Gastroesophageal sphincter (tissue), 4 donors: ENCODE data around the gene MTHFS. TPM values are rescaled to one million over a fixed set of nuclear protein-coding genes. Genes with fewer than 3 reads are reported as not detected.

Experiments
- ATAC-seq: fragments of 150-250 bp; one replicate; pipeline ENCODE4 v1.9.1; 2016; ENCODE audit warnings: mild to moderate bottlenecking, moderate library complexity
- H3K27ac ChIP-seq, 4 donors: fragments of 200-600 bp; sonication (generic) in 3 of 4; 1 replicate in 3 of 4; 2 replicates in 1 of 4; pipeline ENCODE4 v1.5.1; 2016 to 2019
- H3K27me3 ChIP-seq: fragments of 200-600 bp; sonication (generic); one replicate; pipeline ENCODE4 v1.5.1; 2019
- H3K36me3 ChIP-seq, 2 donors: fragments of 200-600 bp; sonication (generic); one replicate each; pipeline ENCODE4 v1.5.1; 2019; ENCODE audit warnings: control low read depth in 1 of 2
- H3K4me1 ChIP-seq, 3 donors: fragments of 200-600 bp; sonication (generic); 1 replicate in 2 of 3; 2 replicates in 1 of 3; pipeline ENCODE4 v1.5.1; 2016 to 2019; ENCODE audit warnings: control low read depth in 2 of 3
- H3K4me3 ChIP-seq, 2 donors: fragments of 200-600 bp; sonication (generic); one replicate each; pipeline ENCODE4 v1.5.1; 2019; ENCODE audit warnings: mild to moderate bottlenecking in 1 of 2, moderate library complexity in 1 of 2
- H3K9me3 ChIP-seq, 3 donors: fragments of 200-600 bp; sonication (generic); one replicate each; pipeline ENCODE4 v1.5.1; 2017 to 2019; ENCODE audit warnings: control low read depth in 2 of 3
- EP300 ChIP-seq: sonication (generic); formaldehyde crosslinking; IDR thresholded peaks from one replicate; pipeline ENCODE4 v1.6.1; 2017; ENCODE audit warnings: antibody characterized with exemption, mild to moderate bottlenecking
- POLR2A ChIP-seq, 2 donors: fragments of 450-650 bp; IDR thresholded peaks; one replicate each; pipeline ENCODE4 v1.6.1; 2017; ENCODE audit warnings: antibody characterized with exemption in 2 of 2, mild to moderate bottlenecking in 2 of 2, moderate library complexity in 1 of 2
- POLR2AphosphoS5 ChIP-seq: sonication (generic); formaldehyde crosslinking; IDR thresholded peaks from one replicate; pipeline ENCODE4 v1.6.1; 2017; ENCODE audit warnings: antibody characterized with exemption
- WGBS, 2 donors: methylation state at CpG; one replicate each; pipeline ENCODE4 v1.1.5; 2018; ENCODE audit warnings: low coverage in 1 of 2; 5-methylcytosine and 5-hydroxymethylcytosine counted together
- total RNA-seq, 4 donors: library from RNA; depleted of rRNA; stranded (reverse); fragments of >200 nt; gene quantifications; one replicate each; pipeline ENCODE4 v1.1.0, GENCODE V29; 2016
- TF ChIP-seq, protein P1 (sequence below), 4 experiments: fragments of 200-600 bp in 2 of 4; fragments of 450-650 bp in 2 of 4; sonication (generic) in 1 of 4; IDR thresholded peaks; one replicate each; pipeline ENCODE4 v1.5.1; 2017 to 2019; ENCODE audit warnings: antibody characterized with exemption in 4 of 4, mild to moderate bottlenecking in 2 of 4, moderate library complexity in 2 of 4

The MTHFS gene
- total RNA-seq, 4 donors from 2014 or later, result 7.9 to 12.8 (median 11.0) TPM

DNA sequence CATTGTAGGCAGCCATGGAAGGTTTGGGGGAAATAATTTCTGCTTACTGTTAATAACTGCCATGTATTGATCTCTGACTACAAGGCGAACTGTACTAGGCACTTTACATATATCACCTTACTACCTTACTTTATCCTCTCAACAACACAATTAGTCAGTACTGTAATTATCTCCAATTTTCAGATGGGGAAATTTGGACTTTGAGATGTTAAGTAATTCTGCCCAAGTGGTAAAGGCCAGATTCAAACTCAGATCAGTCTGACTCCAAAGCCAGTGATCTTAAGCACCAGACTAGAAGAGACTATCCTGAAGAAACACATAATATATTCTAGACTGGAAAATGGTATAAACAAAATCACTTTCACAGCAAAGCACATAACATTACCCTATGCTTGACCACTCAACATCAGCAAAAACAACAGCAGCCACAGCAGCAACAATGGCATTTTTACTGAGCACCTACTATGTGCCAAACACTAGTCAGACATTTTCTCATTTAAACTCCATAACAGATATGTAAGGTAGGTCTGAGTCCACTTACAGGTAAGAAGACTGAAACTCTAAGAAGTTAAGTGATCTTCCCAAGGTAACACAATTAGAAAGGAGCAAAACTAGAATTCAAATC, 13.1 kb downstream of the MTHFS start:
- no peaks in the 10 kb centered on the region for H3K27me3 ChIP-seq
- WGBS, 2 donors, result 94 to 100% methylated on average over 1 of the region's 1 CpG
- no peaks in the 10 kb centered on the region for H3K4me1 ChIP-seq
- peaks cover 0 to 65% of the 10 kb centered on the region in 2 donors for H3K36me3 ChIP-seq
- no peak overlapping the region for H3K4me3 ChIP-seq
- ATAC-seq, result no peak
- H3K9me3 ChIP-seq, result peaks cover 0 to 2% (median 0%) of the 10 kb centered on the region in 3 donors
- no peak overlapping the region for H3K27ac ChIP-seq
- TF ChIP-seq EP300, result no peak
- no peak for TF ChIP-seq POLR2AphosphoS5
- TF ChIP-seq POLR2A (IDR thresholded peaks at IDR 0.05), result no peak
- TF ChIP-seq, protein P1, sequence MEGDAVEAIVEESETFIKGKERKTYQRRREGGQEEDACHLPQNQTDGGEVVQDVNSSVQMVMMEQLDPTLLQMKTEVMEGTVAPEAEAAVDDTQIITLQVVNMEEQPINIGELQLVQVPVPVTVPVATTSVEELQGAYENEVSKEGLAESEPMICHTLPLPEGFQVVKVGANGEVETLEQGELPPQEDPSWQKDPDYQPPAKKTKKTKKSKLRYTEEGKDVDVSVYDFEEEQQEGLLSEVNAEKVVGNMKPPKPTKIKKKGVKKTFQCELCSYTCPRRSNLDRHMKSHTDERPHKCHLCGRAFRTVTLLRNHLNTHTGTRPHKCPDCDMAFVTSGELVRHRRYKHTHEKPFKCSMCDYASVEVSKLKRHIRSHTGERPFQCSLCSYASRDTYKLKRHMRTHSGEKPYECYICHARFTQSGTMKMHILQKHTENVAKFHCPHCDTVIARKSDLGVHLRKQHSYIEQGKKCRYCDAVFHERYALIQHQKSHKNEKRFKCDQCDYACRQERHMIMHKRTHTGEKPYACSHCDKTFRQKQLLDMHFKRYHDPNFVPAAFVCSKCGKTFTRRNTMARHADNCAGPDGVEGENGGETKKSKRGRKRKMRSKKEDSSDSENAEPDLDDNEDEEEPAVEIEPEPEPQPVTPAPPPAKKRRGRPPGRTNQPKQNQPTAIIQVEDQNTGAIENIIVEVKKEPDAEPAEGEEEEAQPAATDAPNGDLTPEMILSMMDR (IDR thresholded peaks at IDR 0.05), result no peak

DNA sequence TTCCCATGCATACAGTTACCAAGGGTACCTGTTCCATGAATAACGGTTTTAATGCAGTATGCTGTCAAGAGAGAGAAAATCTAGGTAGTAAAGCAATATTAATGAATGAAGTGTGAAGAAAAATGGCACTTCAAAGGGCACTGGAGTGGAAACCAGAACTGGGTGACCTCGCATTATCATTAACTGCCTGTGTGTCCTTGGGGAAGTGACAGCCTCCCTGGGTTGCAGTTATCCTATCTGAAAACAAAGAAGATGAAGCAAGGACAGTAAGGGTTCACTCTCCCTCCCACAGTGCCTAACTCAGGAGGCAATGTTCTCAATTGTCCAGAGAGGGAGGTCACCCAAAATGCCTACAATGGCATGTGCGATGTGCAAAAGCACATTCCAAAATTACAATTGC, 15.1 kb downstream of the MTHFS start:
- ATAC-seq, result no peak
- WGBS, 2 donors, result 78 to 88% methylated on average over 1 to 3 of the region's 3 CpGs
- TF ChIP-seq, protein P1 (IDR thresholded peaks at IDR 0.05), result no peak
- TF ChIP-seq EP300 (no peak), POLR2A (IDR thresholded peaks at IDR 0.05) (no peak), POLR2AphosphoS5 (no peak)
- no peak overlapping the region for H3K4me3 ChIP-seq
- H3K27ac ChIP-seq, result no peak overlapping the region
- peaks cover 0 to 78% of the 10 kb centered on the region in 2 donors for H3K36me3 ChIP-seq
- no peaks in the 10 kb centered on the region for H3K4me1 ChIP-seq
- H3K9me3 ChIP-seq, result peaks cover 0 to 21% (median 0%) of the 10 kb centered on the region in 3 donors
- no peaks in the 10 kb centered on the region for H3K27me3 ChIP-seq

DNA sequence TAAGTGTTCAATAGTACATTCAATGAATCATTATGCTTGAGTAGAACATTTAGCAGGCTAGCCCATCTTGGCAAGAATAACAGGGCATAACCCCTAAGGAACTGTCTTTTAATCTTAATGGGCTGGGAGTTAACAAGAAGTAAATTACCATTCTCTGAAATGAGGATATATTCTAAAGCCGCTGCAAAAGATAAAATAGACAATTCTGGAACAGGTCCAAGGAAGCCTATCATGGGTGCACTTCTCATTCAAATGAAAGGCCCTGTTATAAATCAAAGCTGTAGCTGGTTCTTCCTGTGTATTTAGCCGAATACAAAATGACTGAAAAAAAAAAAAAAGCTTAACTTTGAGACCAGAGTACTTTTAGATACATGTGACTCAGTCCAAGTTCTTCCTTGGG, 15.6 kb downstream of the MTHFS start:
- ATAC-seq, result no peak
- no peak overlapping the region for H3K27ac ChIP-seq
- WGBS, 2 donors, result 61 to 70% methylated on average over 2 of the region's 2 CpGs
- peaks cover 0 to 24% (median 0%) of the 10 kb centered on the region in 3 donors for H3K9me3 ChIP-seq
- TF ChIP-seq POLR2A (IDR thresholded peaks at IDR 0.05), result no peak
- TF ChIP-seq POLR2AphosphoS5, result no peak
- TF ChIP-seq, protein P1 (IDR thresholded peaks at IDR 0.05), result no peak
- no peak for TF ChIP-seq EP300
- no peaks in the 10 kb centered on the region for H3K27me3 ChIP-seq
- no peak overlapping the region for H3K4me3 ChIP-seq
- H3K4me1 ChIP-seq, result no peaks in the 10 kb centered on the region
- H3K36me3 ChIP-seq, result peaks cover 0 to 78% of the 10 kb centered on the region in 2 donors

DNA sequence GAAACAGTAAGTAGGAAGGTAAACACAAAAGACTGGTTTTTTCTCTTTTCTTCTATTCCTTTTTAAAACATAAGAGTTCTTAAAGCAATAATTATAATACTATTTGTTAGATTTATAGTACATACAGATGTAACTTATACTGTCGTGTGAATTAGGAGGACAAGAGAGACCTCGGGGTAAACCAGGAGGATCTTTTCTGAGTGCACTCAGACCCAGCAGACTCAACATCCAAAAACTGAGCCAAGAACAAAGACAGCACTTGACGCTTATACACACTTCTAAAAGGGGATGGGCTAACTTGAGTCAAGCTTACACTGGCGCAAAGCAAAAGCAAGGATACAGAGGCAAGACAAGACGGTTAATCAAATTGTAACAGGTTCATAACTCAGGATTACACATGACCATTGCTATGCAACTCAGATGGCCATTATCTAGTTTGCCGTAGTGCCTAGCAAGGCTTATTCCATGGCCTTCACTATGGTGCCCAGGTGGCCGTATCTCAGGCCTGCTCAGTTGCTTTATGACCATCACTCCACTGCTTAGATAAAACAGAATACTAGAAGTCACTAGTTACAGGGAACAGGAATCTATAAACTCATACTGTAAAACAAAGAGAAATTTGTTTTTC, 18.6 kb downstream of the MTHFS start:
- no peaks in the 10 kb centered on the region for H3K4me1 ChIP-seq
- peaks cover 0 to 45% (median 0%) of the 10 kb centered on the region in 3 donors for H3K9me3 ChIP-seq
- H3K27ac ChIP-seq, result no peak overlapping the region
- TF ChIP-seq POLR2A (IDR thresholded peaks at IDR 0.05), result no peak
- TF ChIP-seq, protein P1 (IDR thresholded peaks at IDR 0.05), result no peak
- no peak for TF ChIP-seq POLR2AphosphoS5
- TF ChIP-seq EP300, result no peak
- no peak overlapping the region for H3K4me3 ChIP-seq
- H3K27me3 ChIP-seq, result no peaks in the 10 kb centered on the region
- no peak for ATAC-seq
- WGBS, 2 donors, result 81 to 83% methylated on average over 5 to 7 of the region's 7 CpGs
- H3K36me3 ChIP-seq, result peaks cover 0 to 77% of the 10 kb centered on the region in 2 donors

DNA sequence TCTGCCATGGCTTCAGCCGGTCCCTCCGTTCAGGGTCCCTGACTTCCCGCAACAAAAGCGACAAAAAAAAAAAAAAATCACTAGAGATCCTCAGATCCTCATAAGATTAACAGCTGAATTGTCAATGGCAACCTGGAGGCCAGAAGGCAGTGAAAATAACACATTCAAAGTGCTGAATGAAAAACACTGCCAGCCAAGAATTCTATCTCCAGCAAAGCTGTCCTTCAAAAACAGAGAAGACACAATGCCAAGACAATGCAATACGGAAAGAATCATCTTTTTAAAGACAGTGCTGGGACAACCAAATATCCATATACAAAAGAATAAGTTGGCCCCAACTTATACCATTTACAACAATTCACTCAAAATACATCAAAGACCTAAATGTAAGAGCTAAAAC, 21.6 kb downstream of the MTHFS start:
- Histone ChIP-seq H3K36me3 (peaks cover 0 to 70% of the 10 kb centered on the region in 2 donors), H3K27ac (no peak overlapping the region), H3K4me3 (no peak overlapping the region), H3K27me3 (no peaks in the 10 kb centered on the region), H3K9me3 (peaks cover 0 to 45% (median 0%) of the 10 kb centered on the region in 3 donors), H3K4me1 (no peaks in the 10 kb centered on the region)
- no peak for TF ChIP-seq EP300
- TF ChIP-seq, protein P1 (IDR thresholded peaks at IDR 0.05), result no peak
- WGBS, 2 donors, result 100% methylated on average over 2 of the region's 5 CpGs
- ATAC-seq, result no peak
